Endothelial cell of umbilical vein (primary cell): Measurements from ENCODE around the gene SMNDC1. TPM values are rescaled to one million over a fixed set of nuclear protein-coding genes. Genes with fewer than 3 reads are reported as not detected.

ENCODE experiments used
- BruUV-seq: library from RNA; stranded (reverse); fragments of 400-500 nt; replicated peaks from 2 replicates; lab custom pipeline; 2021; lab: Mats Ljungman, UMichigan
- CTCF ChIA-PET: fragments of 300-600, 350-600 bp; sonication (Branson Sonifier 250); formaldehyde crosslinking; loops from one replicate; lab custom pipeline; 2021; ENCODE audit warnings: antibody characterized with exemption, inconsistent platforms; lab: Charles Lee
- POLR2A ChIA-PET: fragments of 300-600, 350-600 bp; sonication (Branson Sonifier 250); formaldehyde crosslinking; loops from one replicate; lab custom pipeline; 2021; ENCODE audit warnings: antibody characterized with exemption, inconsistent platforms; lab: Charles Lee
- DNase-seq: peaks from one replicate; pipeline ENCODE4 v3.0.0-alpha.2; 2011; ENCODE audit warnings: low read depth, low spot score
- FAIRE-seq: peaks from 2 replicates; lab custom pipeline; 2011; peaks lifted over from hg19 to GRCh38; lab: Jason Lieb, UNC
- H2AFZ ChIP-seq: 2 replicates; pipeline ENCODE4 v1.6.0; 2012; ENCODE audit warnings: low read depth, low read length, control low read depth, inconsistent platforms
- H3K27ac ChIP-seq: 2 replicates; pipeline ENCODE4 v1.5.1; 2011; ENCODE audit warnings: low read depth, mild to moderate bottlenecking, control low read depth, low read length, moderate library complexity; ENCODE audit not compliant: insufficient read depth
- H3K27me3 ChIP-seq, 2 experiments: 2 replicates each; pipeline versions ENCODE4 v1.6.0 to v1.6.1; 2011; ENCODE audit warnings: low read length in 2 of 2, mixed read lengths in 1 of 2; ENCODE audit not compliant: control insufficient read depth in 2 of 2, insufficient read depth in 2 of 2
- H3K36me3 ChIP-seq, 2 experiments: 2 replicates in 1 of 2; 3 replicates in 1 of 2; pipeline ENCODE4 v1.5.1; 2011; ENCODE audit warnings: low read length in 2 of 2, mild to moderate bottlenecking in 1 of 2, moderate library complexity in 1 of 2; ENCODE audit not compliant: control insufficient read depth in 2 of 2, insufficient read depth in 2 of 2; ENCODE audit errors: extremely low read depth in 1 of 2
- H3K4me1 ChIP-seq: 3 replicates; pipeline ENCODE4 v1.5.1; 2011; ENCODE audit warnings: mild to moderate bottlenecking, low read length; ENCODE audit not compliant: control insufficient read depth, insufficient read depth; ENCODE audit errors: extremely low read depth
- H3K4me2 ChIP-seq: 2 replicates; pipeline ENCODE4 v1.6.1; 2011; ENCODE audit warnings: low read length, control low read depth, mixed read lengths; ENCODE audit not compliant: insufficient read depth
- H3K4me3 ChIP-seq, 3 experiments: fragments of 200-600 bp in 1 of 3; sonication (generic), shearing (Covaris generic) in 1 of 3; replicated peaks in 1 of 3; 2 replicates each; pipeline ENCODE4 v1.5.1; 2011 to 2016; ENCODE audit warnings: control low read depth in 3 of 3, low read length in 3 of 3, mild to moderate bottlenecking in 2 of 3, inconsistent platforms in 1 of 3, low read depth in 1 of 3, moderate library complexity in 1 of 3; ENCODE audit not compliant: insufficient read depth in 1 of 3
- H3K79me2 ChIP-seq: 2 replicates; pipeline ENCODE4 v1.6.0; 2012; ENCODE audit warnings: low read length, inconsistent platforms; ENCODE audit not compliant: control insufficient read depth, insufficient read depth
- H3K9ac ChIP-seq: replicated peaks from 2 replicates; pipeline ENCODE3; 2011; ENCODE audit warnings: low read length, control low read depth; ENCODE audit not compliant: insufficient read depth; ENCODE audit errors: extremely low read depth
- H3K9me1 ChIP-seq: replicated peaks from 3 replicates; pipeline ENCODE4 v1.6.0; 2011; ENCODE audit warnings: mild to moderate bottlenecking, low read length; ENCODE audit not compliant: control insufficient read depth, insufficient read depth; ENCODE audit errors: extremely low read depth
- H3K9me3 ChIP-seq: replicated peaks from 2 replicates; pipeline ENCODE4 v1.5.1; 2012; ENCODE audit warnings: low read length, inconsistent platforms; ENCODE audit not compliant: control insufficient read depth, insufficient read depth
- H4K20me1 ChIP-seq: replicated peaks from 2 replicates; pipeline ENCODE3; 2011; ENCODE audit warnings: mild to moderate bottlenecking, low read length; ENCODE audit not compliant: control insufficient read depth, insufficient read depth; ENCODE audit errors: extremely low read depth
- EZH2 ChIP-seq: IDR thresholded peaks from 2 replicates; pipeline ENCODE4 v1.6.1; 2012; ENCODE audit warnings: borderline replicate concordance, low read depth, mild to moderate bottlenecking, moderate library complexity, low read length, inconsistent platforms; ENCODE audit not compliant: severe bottlenecking
- FOS ChIP-seq: IDR thresholded peaks from 2 replicates; pipeline ENCODE4 v1.6.1; 2011; ENCODE audit warnings: mild to moderate bottlenecking, low read length, moderate library complexity, borderline replicate concordance; ENCODE audit not compliant: insufficient read depth
- GATA2 ChIP-seq: IDR thresholded peaks from 2 replicates; pipeline ENCODE4 v1.7.0; 2011; ENCODE audit warnings: low read depth, mild to moderate bottlenecking, moderate library complexity, mixed read lengths, low read length; ENCODE audit not compliant: insufficient read length, insufficient read depth
- JUN ChIP-seq: IDR thresholded peaks from 2 replicates; pipeline ENCODE4 v1.6.1; 2011; ENCODE audit warnings: borderline replicate concordance, low read depth; ENCODE audit not compliant: insufficient read length, insufficient read depth
- MYC ChIP-seq: IDR thresholded peaks from one replicate; pipeline ENCODE4 v1.6.1; 2011; ENCODE audit warnings: mild to moderate bottlenecking, low read depth, low read length
- POLR2A ChIP-seq: IDR thresholded peaks from 2 replicates; pipeline ENCODE4 v1.6.1; 2012; ENCODE audit warnings: low read depth, mild to moderate bottlenecking, control low read depth, low read length
- POLR2AphosphoS5 ChIP-seq: IDR thresholded peaks from 2 replicates; pipeline ENCODE4 v1.6.1; 2012; ENCODE audit warnings: low read depth, mild to moderate bottlenecking, control low read depth, low read length, moderate library complexity; ENCODE audit not compliant: insufficient read depth
- dilution Hi-C: fragments of 300-500 bp; cut with MboI; formaldehyde crosslinking; loops from one replicate; pipeline ENCODE4 v1.15.0; 2019; ENCODE audit warnings: low sequenced_read_pairs; ENCODE audit not compliant: extremely low pct_ligation_motif_present
- intact Hi-C: fragments of 100-400 bp; cut with micrococcal nuclease; formaldehyde crosslinking; loops from one replicate; pipeline ENCODE4 v1.10.0; 2022
- polyA plus RNA-seq, 4 experiments: library from polyadenylated mRNA; depleted of rRNA in 3 of 4; stranded (reverse) in 3 of 4; unstranded in 1 of 4; fragments of >200 nt; gene quantifications; 2 replicates each; pipeline versions ENCODE4 v1.2.1 to v1.2.3, GENCODE V29; 2011 to 2012; ENCODE audit warnings: missing spikeins in 1 of 4
- total RNA-seq: library from RNA; stranded (reverse); gene quantifications from 2 replicates; pipeline ENCODE4 v1.2.3, GENCODE V29; 2021
- TF ChIP-seq, protein P1 (sequence below), 2 donors: IDR thresholded peaks; 1 replicate in 1 of 2; 2 replicates in 1 of 2; pipeline ENCODE4 v1.5.1; 2011; ENCODE audit warnings: low read length in 2 of 2, mild to moderate bottlenecking in 2 of 2, moderate library complexity in 2 of 2, control low read depth in 1 of 2, inconsistent platforms in 1 of 2, low read depth in 1 of 2; ENCODE audit not compliant: insufficient read depth in 1 of 2; ENCODE audit errors: extremely low read depth in 1 of 2
- TF ChIP-seq, protein P2 (sequence below): IDR thresholded peaks from 2 replicates; pipeline ENCODE4 v1.6.1; 2011; ENCODE audit not compliant: insufficient read depth, insufficient read length

The SMNDC1 gene
- total and polyA plus RNA-seq, 2 donors (not counting 3 experiments of a cell fraction or from before 2014, with no cell fraction given) = 7.1 to 39.3 TPM

DNA sequence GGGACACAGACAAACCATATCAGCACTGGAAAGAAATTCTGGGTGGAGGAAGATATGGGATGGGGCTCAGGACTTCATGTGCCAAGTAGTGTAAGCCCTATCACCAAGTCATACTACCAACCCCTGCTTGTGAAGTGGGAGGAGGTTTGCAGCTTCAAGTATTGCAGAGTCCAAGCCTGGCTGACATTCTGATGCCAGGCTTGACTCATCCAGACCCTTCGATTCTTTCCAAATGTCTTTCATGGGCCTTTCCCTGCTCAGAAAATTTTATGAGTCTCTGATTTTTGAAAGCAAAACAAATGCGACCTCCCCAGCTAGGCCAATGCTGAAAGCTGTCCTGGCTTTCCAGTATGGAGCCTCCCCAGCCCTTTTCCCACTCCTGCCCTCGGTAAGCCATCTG, 45.1 kb upstream of the SMNDC1 start:
- Histone ChIP-seq H3K27ac (no peak overlapping the region), H3K9ac (no peak overlapping the region), H2AFZ (no peak overlapping the region), H3K4me3 (no peak overlapping the region), H3K4me2 (no peak overlapping the region), H3K4me1 (peaks cover 17% of the 10 kb centered on the region), H3K27me3 (no peaks in the 10 kb centered on the region), H3K9me1 (no peaks in the 10 kb centered on the region), H3K79me2 (no peaks in the 10 kb centered on the region), H3K9me3 (no peaks in the 10 kb centered on the region), H3K36me3 (no peaks in the 10 kb centered on the region), H4K20me1 (no peaks in the 10 kb centered on the region)
- DNase-seq (no peak), FAIRE-seq (no peak)
- BruUV-seq = no TSS peak
- POLR2A ChIA-PET = no interaction called here
- intact Hi-C loops = no loop called here
- dilution Hi-C loops = loop anchor here (10.0 kb wide), 1 partner anchor 215 kb away; the partner anchor contains the start of gene SMC3
- TF ChIP-seq POLR2A (no peak), EZH2 (no peak), JUN (no peak), POLR2AphosphoS5 (no peak), FOS (no peak), GATA2 (no peak), MYC (no peak)
- TF ChIP-seq, protein P1, sequence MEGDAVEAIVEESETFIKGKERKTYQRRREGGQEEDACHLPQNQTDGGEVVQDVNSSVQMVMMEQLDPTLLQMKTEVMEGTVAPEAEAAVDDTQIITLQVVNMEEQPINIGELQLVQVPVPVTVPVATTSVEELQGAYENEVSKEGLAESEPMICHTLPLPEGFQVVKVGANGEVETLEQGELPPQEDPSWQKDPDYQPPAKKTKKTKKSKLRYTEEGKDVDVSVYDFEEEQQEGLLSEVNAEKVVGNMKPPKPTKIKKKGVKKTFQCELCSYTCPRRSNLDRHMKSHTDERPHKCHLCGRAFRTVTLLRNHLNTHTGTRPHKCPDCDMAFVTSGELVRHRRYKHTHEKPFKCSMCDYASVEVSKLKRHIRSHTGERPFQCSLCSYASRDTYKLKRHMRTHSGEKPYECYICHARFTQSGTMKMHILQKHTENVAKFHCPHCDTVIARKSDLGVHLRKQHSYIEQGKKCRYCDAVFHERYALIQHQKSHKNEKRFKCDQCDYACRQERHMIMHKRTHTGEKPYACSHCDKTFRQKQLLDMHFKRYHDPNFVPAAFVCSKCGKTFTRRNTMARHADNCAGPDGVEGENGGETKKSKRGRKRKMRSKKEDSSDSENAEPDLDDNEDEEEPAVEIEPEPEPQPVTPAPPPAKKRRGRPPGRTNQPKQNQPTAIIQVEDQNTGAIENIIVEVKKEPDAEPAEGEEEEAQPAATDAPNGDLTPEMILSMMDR (IDR thresholded peaks at IDR 0.05; ENCODE audit: extremely low read depth in 1 of 2, insufficient read depth in 1 of 2, low read depth in 1 of 2, low read length in 2 of 2) = no peak
- TF ChIP-seq, protein P2, sequence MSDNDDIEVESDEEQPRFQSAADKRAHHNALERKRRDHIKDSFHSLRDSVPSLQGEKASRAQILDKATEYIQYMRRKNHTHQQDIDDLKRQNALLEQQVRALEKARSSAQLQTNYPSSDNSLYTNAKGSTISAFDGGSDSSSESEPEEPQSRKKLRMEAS = no peak
- CTCF ChIA-PET = interaction anchor here (1.1 to 1.2 kb wide), 2 partner anchors 16 to 155 kb away, joined by 3 read pairs; no protein-coding TSS in a partner anchor
